Measurements from ENCODE around the gene RETREG1. TPM values are rescaled to one million over a fixed set of nuclear protein-coding genes. Genes with fewer than 3 reads are reported as not detected.
A peak's percentile ranks its signal among the peaks of the same experiment; 100 is the strongest.
"Not testable (repeated sequence)": the region's sequence is repeated elsewhere in the genome, so short reads cannot be mapped to it uniquely, and the experiment has no call there.

RETREG1 gene
- total RNA-seq, 1 donor from 2014 or later = 269 TPM

DNA sequence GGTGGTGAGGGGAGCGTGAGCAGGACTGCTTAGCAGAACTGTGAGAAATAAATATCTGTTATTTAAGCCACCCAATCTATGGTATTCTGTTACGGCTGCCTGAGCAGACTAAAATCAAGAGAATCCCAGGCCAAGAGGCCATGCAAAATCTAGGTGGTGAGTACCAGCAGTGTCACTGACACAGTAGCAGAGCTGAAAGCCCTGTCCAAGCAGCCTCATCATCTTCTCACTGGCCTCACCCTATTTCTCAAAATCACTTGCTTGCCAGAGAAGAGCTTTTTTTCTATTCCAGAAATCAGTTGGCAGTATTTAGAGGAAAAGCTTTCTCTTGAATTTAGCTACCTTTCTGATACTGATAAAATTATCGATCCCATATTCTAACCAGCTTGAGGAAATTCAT is 68.0 kb downstream of the RETREG1 start:
- H3K27me3 ChIP-seq (ENCODE audit: low read depth) = no peaks in the 10 kb centered on the region
- H3K9me3 ChIP-seq (replicated peaks) = no peaks in the 10 kb centered on the region
- no peak overlapping the region for H3K4me3 ChIP-seq
- peaks cover 62% of the 10 kb centered on the region for H3K4me1 ChIP-seq
- intact Hi-C loops (cut with micrococcal nuclease) = no loop called here
- H3K36me3 ChIP-seq = no peaks in the 10 kb centered on the region
- no peak for DNase-seq
- TF ChIP-seq, protein P1, sequence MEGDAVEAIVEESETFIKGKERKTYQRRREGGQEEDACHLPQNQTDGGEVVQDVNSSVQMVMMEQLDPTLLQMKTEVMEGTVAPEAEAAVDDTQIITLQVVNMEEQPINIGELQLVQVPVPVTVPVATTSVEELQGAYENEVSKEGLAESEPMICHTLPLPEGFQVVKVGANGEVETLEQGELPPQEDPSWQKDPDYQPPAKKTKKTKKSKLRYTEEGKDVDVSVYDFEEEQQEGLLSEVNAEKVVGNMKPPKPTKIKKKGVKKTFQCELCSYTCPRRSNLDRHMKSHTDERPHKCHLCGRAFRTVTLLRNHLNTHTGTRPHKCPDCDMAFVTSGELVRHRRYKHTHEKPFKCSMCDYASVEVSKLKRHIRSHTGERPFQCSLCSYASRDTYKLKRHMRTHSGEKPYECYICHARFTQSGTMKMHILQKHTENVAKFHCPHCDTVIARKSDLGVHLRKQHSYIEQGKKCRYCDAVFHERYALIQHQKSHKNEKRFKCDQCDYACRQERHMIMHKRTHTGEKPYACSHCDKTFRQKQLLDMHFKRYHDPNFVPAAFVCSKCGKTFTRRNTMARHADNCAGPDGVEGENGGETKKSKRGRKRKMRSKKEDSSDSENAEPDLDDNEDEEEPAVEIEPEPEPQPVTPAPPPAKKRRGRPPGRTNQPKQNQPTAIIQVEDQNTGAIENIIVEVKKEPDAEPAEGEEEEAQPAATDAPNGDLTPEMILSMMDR (IDR thresholded peaks at IDR 0.05; ENCODE audit: borderline replicate concordance) = no peak
- H3K27ac ChIP-seq (replicated peaks) = peak overlapping the region; percentile 68

DNA sequence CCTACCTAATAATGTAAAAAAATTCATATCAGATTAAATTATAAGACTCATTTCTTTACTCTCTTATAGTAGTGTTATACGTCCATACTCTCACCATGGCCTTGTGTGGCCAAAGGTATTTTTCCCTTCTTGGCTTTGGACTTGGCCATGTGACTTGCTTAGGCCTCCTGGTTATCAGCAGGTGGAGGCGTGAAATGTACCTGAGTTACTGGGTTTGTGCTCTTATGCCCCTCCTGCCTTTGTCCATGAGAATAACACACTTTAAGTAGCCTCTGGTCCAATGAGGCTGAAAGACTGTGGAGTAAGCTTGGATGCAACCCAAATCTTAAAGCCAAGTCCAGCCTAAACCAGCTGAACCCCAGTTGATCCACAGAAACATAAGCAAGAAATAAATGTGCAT is 68.7 kb downstream of the RETREG1 start:
- peaks cover 69% of the 10 kb centered on the region for H3K4me1 ChIP-seq
- H3K27ac ChIP-seq (replicated peaks) = peak overlapping the region; percentile 68
- no peak for DNase-seq
- no peaks in the 10 kb centered on the region for H3K36me3 ChIP-seq
- intact Hi-C loops (cut with micrococcal nuclease) = no loop called here
- no peaks in the 10 kb centered on the region for H3K9me3 ChIP-seq (replicated peaks)
- H3K4me3 ChIP-seq = no peak overlapping the region
- TF ChIP-seq, protein P1 (IDR thresholded peaks at IDR 0.05; ENCODE audit: borderline replicate concordance) = no peak
- H3K27me3 ChIP-seq (ENCODE audit: low read depth) = no peaks in the 10 kb centered on the region

GRCh38 chr5:16547200-16547842 is 69.5 kb downstream of the RETREG1 start:
- intact Hi-C loops (cut with micrococcal nuclease) = no loop called here
- peaks cover 69% of the 10 kb centered on the region for H3K4me1 ChIP-seq
- TF ChIP-seq, protein P1 (IDR thresholded peaks at IDR 0.05; ENCODE audit: borderline replicate concordance) = no peak
- DNase-seq = no peak
- no peaks in the 10 kb centered on the region for H3K36me3 ChIP-seq
- H3K27ac ChIP-seq (replicated peaks) = peak overlapping the region; percentile 68
- no peak overlapping the region for H3K4me3 ChIP-seq
- H3K27me3 ChIP-seq (ENCODE audit: low read depth) = no peaks in the 10 kb centered on the region
- H3K9me3 ChIP-seq (replicated peaks) = no peaks in the 10 kb centered on the region

GRCh38 chr5:16546732-16547131 is 70.1 kb downstream of the RETREG1 start:
- no peaks in the 10 kb centered on the region for H3K9me3 ChIP-seq (replicated peaks)
- intact Hi-C loops (cut with micrococcal nuclease) = no loop called here
- no peaks in the 10 kb centered on the region for H3K27me3 ChIP-seq (ENCODE audit: low read depth)
- H3K4me3 ChIP-seq = no peak overlapping the region
- H3K36me3 ChIP-seq = no peaks in the 10 kb centered on the region
- peaks cover 69% of the 10 kb centered on the region for H3K4me1 ChIP-seq
- no peak for DNase-seq
- TF ChIP-seq, protein P1 (IDR thresholded peaks at IDR 0.05; ENCODE audit: borderline replicate concordance) = no peak
- peak overlapping the region; percentile 68 for H3K27ac ChIP-seq (replicated peaks)

DNA sequence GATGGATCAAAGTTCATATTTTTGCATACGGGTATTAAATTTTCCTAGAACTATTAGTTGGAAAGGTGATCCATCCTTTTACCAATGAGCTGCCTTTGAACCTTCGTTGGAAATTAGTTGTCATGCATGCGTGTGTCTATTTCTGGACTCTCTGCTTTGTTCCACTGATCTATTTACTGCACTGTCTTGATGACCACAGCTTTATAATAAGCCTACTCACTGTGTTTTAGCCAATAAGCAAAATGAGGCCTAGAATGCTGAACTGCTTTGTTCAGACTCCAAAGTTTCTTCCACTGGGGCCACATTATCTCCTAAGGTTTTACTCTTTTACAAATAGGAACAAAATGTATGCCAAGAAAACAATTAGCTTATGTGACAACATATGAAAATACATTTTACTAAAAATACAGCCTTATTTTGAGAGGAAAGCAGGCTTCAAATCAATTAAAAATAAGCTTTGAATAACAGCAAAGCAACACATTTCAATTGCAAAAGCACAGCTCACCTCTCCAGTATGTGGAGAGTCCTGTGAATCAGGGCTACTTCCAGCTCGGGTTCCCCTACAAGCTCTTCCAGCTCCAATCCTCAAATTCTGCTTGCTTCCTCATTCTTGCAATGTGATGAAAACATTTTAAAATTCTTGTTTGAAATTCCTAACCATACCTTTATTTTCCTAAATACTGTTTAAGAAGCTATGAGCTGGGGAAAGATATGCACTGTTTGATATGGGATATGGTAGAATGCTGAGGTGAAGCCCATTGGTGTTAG is 72.0 kb downstream of the RETREG1 start:
- peak overlapping the region; percentile 68 for H3K27ac ChIP-seq (replicated peaks)
- H3K4me1 ChIP-seq = peaks cover 82% of the 10 kb centered on the region
- H3K9me3 ChIP-seq (replicated peaks) = no peaks in the 10 kb centered on the region
- H3K27me3 ChIP-seq (ENCODE audit: low read depth) = no peaks in the 10 kb centered on the region
- TF ChIP-seq, protein P1 (IDR thresholded peaks at IDR 0.05; ENCODE audit: borderline replicate concordance) = no peak
- no peak overlapping the region for H3K4me3 ChIP-seq
- DNase-seq = no peak
- intact Hi-C loops (cut with micrococcal nuclease) = no loop called here
- H3K36me3 ChIP-seq = no peaks in the 10 kb centered on the region

GRCh38 chr5:16543206-16543605 is 73.6 kb downstream of the RETREG1 start:
- H3K9me3 ChIP-seq (replicated peaks); H3K4me3 ChIP-seq; DNase-seq; intact Hi-C loops (cut with micrococcal nuclease); H3K27me3 ChIP-seq (ENCODE audit: low read depth); H3K36me3 ChIP-seq: not testable (repeated sequence)
- H3K4me1 ChIP-seq = peaks cover 84% of the 10 kb centered on the region
- peak overlapping the region; percentile 93 for H3K27ac ChIP-seq (replicated peaks)
